CD4-positive, alpha-beta T cell treated with Interleukin-1 beta for 1 hour (primary cell): ENCODE measurements around the gene COL11A2.

Experiments used
- DNase-seq, 2 donors: peaks; one replicate each; pipeline ENCODE4 v3.0.0-alpha.2; 2020 to 2022

The COL11A2 gene

DNA sequence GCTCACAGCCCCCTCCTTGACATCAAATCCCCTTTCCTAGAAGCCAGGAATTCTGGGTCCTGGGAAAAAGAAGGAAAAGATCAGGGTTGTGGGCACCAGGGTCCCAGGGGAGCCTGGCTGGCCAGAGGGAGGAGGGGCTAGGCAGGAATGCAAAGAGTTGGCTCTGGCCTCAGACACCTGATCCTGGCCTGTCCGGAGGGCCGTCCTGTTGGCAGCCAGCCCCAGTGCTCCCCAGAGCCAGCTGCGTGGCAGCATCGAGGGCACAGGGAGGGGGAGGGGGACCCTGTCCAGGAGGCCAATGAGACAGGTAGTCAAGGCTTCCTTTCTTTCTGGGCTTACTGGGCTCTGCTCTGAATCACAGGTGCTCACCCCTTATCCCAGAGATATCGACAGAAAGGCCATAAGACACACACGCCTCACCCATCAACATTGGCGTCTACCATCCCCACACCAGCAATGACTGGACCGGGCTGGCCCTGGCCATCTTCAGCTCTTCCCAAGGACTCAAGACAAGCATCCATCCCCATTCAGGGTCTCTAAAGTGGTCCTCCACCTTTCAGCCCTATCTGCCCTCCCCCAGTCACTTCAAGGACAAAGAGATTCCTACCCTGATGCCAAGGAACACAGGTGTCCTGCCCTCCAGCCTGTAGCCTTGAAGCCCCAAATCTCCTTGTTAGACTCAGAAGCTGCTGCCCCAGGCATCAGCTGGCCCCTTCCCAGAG, 723 bp downstream of the COL11A2 start:
- no peak for DNase-seq

DNA sequence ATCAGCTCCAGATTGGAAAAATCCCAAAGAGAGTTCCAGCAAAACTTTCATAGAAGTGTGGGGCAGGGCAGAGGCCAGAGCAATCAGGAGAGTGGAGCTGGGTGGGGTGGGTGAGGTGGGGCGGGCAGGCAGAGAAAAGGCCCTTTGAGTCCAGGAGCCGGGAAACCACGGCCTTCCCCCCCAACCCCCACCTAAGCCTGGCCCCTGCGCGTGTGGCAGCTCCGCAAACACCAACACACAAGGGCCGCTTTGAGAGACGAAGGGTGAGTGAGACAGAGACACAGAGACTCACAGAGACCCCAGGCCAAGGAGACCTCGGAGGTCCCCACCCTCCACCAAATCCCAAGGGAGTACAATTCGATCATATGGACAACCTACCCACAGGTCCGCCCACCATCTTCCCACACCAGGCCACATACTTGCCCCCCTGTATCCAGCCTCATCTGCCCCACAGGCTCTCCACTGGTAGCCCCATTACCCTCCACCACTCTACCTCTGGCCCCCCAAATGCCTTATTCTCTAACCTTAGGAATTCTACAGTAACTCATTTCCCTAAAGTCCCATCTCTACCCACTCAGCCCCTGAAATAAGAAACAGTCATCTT, 1.7 kb downstream of the COL11A2 start:
- no peak for DNase-seq

DNA sequence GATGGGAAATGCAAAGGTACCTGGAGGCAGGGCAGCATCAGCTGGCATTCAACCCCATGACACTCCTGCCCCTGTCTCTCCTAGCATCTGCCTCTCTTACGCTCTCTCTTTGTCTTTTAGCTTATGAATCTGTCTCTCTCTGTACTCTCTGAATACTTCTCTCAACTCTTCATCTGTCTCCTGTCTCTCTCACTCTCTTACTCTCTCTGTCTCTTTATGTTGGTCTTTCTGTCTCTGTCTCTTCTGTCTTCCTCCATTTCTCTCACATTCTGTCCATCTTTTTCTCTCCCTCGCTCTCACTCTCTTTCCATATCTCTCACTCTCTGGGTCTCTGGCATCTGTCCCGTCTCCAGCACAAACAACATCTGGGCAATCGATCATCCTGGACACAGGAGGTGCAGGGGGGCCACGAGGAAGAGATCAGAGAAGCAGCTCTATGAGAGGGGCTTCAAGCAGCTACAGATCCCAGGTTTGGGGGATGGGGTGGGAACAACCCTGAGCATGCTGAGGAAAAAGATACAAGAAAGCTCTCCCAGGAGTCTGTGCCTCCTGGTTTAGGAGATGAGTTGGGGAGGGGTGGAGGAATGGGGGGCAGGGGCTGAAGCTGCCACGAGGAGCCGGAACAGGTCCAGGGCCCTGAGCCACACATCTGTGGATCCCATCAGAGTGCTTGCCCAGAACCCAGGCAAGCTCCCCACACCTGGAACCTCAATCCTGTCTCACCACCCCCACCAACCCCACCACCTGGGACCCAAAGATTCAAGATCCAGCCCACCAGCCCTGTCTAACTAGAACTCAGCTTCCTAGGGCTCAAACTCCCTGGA, 2.4 kb downstream of the COL11A2 start:
- DNase-seq: no peak

DNA sequence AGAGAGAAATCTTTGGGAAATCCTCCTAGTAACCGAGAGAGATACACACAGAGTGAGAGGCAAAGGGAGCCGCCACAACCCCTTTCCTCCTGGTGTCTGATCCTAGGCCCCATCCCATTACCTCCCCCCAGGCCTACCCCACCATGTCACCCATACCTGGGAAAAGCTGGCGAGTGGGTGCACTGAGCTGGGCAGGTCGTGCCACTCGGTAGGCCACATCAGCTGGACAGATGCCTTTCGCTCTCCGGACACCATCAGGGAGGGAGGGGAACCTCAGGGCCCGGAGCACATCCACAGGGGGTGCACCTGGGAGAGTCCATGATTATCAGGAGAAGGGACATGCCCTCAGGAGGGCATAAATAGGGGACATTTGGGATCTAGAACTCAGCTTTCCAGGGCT, 3.1 kb downstream of the COL11A2 start:
- DNase-seq: no peak

DNA sequence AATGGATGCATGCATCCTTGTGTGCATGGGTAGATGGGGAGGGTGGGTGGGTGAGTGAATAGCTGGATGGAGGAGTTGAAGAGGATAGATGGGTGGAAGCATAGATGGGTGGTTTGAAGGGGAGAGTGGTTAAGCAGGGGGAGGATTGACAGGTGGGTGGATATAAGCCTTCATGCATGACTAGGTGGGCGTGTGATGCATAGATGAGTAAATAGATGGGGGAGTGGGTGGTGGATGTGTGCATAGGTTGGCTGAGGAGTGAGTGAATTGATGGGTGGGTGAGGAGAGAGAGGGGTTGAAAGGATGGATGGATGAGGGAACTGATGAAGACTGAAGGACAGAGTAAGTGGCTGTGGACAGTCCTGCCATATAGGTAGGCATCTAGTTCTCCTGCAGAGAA, 4.5 kb downstream of the COL11A2 start:
- DNase-seq: no peak

DNA sequence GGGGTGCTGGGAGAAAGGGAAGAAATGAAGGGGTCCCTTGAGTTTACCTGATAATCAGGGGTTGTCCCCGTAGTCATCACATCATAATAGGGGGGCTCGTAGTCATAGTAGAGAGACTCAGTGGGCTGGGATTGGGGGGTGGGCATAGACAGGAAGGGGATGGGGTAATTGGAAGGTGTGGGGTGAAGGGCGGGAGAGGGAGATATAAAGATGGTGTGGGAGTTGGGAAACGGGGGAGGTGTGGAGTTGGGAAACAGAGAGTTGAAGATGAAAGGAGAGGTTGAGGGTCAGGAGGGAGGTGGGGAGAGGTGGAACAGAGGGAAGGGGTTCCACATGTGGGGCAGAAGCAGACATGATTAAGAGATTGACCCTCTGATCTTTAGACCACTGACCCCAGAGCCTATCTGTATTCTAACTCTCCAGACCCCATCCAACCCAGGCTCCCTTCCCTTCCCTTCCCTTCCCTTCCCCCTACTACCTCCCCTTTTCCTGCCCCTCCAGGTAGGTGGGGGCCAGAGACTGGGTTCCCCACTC, 6.5 kb downstream of the COL11A2 start:
- no peak for DNase-seq

DNA sequence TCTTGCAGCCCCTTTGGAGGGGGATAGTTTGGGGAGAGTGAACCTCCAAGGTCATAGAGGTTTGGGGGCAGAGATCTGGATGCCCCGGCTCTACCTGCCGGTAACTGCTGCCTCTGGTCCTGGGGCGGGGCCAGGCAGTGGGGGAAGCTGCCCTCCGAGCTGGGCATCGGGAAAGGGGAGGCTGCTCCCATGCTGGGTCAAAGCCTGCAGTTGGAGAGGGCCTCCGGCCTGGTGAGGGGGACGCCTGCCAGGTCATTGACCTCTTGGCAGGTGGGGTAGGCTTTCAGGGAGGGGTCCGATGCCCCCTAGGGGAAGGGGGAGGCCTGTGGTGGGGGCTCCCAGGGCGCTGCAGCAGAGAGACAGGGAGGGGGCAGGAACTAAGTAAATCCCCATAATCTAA, 7.1 kb downstream of the COL11A2 start:
- no peak for DNase-seq

DNA sequence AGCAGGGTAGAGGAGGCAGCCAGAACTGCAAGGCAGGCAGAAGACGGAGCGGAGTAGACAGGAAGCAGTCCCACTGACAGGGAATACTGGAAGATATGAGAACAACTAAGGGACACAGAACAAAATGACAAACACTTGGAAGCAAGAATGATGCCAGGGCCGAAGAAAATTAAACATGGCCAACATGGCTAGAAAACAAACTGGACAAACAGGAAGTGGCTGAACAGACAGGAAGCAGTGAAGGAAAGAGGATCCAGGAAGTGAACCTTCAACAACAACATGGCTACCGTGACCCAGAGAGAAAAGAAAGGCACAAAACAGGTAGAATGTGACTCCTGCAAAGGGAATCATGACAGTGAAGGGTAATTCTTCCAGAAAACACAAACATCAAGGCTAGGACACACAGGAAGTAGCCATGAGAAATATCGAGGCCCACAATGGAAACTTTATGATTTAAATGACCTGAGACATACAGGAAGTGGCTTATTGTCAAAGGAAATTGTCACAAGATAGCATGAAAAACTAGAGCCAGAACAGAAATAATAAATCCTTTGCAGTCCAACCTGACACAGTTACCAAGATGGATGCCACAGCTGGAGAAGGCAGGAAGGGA, 9.1 kb downstream of the COL11A2 start:
- no peak for DNase-seq

DNA sequence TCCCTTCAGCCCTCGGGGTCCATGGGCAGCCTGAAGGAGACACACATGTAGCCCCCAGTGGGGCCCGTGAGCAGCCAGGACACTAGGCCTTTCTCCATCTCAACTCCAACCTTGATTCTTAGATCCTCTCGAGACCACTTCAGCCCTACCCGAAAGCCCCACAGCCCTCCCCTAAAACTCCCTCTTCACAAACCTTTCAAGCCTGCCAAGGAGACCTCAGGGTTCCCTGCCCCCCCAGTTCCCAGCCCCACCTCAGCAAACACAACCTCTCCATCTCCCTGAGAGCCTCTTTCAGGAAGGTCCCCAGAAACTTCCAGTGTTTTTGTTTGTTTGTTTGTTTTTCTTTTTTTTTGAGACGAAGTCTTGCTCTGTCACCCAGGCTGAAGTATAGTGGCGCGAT, 11.1 kb downstream of the COL11A2 start:
- DNase-seq: no peak

DNA sequence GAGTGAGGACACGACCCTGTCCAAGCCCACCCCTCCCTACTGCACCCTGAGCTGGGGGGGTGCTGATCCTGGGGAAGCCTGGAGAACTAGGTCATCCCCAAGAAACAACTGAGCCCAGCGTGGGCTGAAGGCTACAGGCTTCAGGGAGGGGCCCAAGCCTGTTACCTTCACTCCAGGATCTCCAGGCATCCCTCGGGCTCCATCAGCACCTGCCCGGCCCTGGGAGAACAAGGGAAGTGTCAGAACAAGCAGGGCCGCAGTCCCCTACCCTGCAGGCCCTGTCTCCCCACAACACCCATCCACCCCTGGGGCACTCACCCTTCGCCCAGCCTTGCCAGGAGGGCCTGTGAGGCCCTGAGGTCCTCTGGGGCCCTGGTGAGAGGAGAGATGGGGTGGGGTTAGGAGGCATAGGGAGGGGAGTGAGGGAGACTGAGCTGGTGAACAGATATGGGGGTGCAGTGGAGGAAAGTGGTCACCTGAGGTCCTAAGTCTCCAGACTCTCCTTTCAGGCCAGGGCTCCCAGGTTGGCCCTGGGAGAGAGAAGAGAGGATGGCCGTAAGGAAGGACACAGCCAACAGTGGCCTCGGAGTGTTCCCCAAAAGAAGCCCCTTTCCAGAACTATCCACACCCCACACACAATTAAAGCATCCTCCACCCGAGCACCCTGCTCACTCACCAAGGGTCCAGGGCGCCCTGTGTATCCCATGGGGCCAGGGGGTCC, 13.4 kb downstream of the COL11A2 start:
- no peak for DNase-seq

DNA sequence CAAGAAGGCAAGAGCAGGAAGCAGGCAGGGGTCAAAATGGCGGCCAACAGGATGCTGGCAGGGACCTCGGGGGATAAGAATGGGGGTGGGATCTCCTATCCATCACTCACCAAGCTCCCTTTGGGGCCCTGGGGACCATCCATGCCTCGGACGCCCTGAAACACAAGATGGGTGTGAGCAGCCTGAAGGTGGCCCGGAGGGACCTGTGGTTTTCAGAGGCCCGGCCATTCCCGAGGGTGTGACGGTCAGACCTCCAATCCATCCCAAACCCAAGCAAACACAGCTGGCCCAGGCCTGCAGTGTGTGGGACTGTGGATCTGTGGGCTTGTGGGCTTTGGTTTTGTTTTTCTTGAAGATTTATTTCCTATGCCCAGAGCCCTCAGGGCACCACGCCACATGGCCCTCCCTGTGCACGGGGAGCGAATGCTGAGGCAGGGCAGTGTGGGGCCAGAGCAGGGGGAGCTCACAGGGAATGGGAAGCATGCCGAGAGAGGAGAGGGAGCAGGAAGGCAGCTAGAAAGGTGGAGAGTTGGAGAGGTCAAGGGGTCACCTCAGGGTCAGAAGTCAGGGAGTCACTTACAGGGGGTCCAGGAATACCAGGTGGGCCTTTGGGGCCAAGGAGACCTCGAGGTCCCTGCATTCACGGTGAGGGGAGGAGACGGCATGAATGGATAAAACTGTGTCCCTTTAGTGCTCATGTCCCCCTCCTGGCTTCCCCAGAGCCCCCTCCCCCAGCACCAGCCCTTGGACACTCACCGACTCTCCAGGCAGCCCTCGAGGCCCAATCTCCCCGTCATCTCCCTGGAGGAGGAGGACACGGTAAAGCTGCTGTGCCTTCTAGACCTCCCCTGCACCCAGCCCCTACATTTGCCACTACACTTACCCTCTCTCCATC, 14.5 kb downstream of the COL11A2 start:
- DNase-seq: no peak

DNA sequence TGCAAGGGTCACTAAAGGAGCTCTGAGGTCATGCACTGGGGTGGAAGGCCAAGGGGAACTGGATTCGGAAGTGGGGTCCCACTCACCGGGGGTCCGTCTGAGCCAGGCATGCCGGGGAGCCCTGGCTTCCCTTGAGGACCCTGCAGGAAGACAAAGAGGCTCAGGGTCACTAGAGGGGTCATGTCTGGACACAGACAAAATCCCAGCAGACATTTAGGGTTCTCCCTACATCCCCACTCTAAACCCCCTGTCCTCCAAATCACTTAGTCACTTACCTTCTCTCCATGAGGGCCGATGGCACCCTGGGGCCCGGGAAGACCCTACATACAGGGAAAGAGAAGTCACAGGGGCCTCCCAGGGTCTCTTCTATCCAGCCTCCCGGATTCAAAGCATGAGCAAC, 15.4 kb downstream of the COL11A2 start:
- DNase-seq: no peak

DNA sequence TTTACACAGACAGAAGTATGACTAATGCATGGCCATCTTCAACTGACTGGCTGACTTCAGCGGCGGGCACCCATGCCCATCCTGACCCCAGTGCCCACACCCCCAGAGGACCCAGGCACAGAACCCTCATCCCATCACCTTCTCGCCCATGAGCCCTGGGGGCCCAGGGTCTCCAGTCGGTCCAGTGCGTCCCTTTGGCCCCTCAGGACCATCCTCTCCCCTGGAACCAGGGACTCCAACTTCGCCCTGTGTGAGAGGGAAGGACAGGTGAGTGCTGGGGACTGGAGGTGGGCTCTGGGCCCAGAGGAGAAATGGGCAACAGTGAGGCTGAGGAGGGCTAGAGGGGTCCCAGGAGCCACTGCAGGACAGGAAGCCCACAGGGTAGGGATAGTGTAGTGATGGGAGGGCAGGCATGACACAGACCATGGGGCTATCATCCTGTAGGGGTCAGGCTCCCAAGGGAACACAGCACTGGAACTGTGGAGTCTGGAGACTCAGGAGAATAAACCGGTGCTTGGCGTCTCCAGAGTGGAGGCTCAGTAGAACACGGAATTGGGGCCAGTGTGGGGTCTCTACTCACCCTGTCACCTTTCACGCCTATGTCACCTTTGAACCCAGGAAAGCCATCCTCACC, 16.7 kb downstream of the COL11A2 start:
- DNase-seq: no peak

DNA sequence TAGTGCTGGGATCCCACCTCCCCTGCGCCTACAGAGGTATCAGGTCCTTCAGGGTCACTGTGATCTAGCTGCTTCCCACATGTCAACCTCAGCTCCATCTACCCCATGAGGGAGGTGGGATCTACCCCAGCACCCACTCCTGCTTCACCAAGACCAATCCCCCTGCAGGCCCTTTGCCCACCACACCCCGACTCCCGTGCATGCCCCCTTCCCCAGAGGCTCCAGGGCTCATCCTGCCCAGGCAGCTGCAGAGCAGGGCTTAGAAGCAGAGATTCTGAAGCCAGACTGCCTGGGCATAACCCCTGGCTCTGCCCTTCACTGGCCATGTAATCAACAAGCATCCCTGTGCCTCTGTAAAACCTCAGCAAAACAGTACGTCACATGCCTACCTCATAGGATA, 17.5 kb downstream of the COL11A2 start:
- DNase-seq: no peak

DNA sequence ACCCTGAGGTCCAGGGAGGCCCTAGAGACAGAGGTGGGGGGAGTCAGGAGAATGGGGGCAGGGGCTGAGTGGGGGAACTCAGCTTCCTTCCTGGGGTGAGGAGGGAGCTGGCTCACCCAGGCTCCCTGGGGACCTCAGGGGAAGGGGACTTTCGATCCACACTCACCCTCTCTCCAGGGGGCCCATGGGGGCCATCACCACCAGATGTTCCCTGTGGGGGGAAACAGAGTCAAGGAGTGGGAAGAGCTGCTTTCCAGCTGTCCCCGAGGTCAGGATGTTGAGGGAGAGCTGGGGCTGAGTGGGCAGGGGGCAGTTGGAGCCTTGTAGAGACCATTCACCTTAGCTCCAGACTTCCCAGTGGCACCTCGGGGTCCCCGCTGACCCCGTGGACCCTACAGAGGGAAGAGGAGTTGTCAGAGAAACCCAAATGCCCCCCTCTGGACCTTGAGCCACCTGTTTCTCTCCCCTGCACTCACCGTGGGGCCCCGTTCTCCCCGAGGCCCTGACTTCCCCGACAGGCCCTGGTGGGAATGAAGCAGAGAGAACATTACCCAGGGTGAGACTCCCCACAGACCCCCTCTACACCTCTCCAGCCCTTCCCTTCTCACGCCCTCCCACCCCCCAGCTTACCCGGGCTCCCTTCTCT, 18.6 kb downstream of the COL11A2 start:
- no peak for DNase-seq

DNA sequence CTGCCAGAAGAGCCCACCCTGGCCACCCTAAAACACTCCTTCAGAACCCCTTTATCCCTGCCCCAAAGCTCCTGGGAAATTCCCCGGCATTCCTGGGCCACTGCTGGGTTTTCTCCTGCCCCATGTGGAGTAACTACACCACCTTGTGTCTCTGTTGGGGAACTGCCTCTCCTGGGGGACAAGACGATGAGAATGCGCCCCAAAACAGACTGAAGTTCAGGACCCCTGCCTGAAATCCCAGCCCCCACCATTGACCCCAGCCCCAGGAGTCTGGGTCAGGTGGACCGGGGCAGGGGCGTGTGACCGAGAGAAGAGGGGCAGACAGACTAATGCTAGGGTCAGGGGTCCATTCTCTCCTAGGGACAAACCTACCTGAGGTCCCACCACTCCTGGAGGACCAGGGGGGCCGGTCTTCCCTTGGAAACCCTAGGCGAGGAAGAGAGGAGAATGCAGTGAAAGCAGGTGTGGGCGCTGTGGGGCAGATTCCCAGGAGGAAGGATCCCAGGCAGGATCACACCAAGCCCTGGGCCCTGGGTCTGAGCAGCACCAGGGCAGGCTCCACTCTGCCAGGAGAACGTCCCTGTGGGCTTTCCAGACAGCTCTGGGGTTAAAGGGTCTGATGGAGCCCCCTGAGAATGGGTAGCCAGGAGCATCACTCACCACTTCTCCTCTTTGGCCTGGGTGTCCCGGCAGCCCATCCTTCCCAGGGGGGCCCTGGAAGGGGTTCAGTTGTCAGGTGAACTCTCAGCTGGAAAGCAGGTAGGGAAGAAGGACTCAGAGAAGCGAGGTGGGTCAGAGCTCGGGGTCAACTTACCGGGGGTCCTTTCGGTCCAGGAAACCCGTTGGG, 19.4 kb downstream of the COL11A2 start:
- DNase-seq: peak in 1 of 2 donors; percentile 16

DNA sequence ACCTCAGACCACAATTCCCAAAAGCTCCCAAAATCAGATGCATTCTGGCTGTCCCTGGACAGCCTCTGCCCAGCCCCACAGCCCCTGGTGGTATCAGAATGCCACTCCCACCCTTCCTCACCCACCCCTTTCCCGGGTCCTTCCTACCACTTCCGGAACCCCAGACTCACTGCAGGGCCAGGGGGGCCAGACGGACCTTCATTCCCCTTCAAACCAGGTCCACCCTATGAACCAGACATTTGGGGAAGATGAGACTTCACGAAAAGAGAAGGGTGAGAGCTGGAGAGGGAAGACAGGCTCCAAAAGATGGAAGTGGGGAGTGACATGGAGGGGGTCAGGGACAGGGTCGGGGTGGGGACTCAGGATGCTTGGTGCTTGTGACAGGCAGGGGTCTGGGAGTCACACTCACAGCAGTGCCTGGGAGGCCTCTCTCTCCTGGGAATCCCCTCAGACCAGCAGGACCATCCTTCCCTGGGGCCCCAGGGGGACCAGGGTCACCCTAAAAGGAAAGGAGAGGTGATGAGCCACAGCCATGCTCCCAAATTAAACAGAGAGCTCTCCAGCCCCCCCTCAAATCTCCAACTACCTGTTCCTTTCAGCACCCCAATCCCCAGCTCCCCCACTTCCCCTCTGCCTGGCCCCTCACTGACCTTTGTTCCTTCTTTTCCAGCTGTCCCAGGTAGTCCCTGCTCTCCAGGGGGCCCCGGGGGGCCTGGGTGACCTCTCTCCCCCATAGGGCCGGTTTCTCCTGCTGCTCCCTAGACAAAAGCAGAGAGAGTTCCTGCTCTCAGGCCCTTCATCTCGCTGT, 20.2 kb downstream of the COL11A2 start:
- no peak for DNase-seq

DNA sequence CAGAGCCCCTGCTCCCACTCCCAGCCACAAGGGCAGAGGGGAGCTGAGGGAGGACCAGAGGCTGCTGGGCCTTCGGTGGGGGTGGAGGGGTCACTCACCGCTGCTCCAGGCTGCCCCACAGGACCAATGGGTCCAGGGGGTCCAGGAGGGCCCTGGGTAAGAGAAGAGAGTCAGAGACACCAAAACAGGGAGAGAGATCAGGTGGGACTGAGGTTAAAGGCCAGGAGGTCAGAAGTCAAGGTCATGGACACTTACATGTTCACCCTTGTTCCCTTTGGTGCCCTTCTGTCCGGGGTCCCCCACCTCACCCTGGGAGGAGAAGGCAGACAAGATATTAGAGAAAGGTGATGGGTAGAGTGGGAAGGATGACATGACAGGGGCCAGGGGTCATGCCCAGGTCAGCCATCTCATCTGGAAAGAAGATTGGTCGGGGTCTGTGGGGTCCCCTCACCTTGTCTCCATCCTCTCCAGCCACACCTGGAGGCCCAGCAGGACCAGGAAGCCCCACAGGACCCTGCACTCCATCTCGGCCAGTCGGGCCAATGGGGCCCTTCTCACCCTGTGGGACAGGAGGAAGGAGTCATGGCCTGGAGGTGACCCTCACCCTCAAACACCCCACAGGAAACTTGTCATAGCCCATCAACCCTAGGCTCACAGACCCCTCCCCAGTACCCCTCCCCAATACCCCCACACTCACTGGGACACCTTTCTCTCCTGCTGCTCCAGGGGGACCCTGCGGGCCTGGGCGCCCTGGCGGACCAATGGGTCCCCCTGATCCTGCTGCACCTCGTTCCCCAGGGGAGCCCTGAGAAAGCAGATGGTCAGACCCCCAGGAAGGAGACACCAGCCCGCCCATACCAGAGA, 21.0 kb downstream of the COL11A2 start:
- DNase-seq: no peak
